ENCODE data around the gene ASIC2.

GRCh38 chr17:33085256-33085655 is 207.8 kb downstream of the ASIC2 start:
- TF ChIP-seq, protein P1, sequence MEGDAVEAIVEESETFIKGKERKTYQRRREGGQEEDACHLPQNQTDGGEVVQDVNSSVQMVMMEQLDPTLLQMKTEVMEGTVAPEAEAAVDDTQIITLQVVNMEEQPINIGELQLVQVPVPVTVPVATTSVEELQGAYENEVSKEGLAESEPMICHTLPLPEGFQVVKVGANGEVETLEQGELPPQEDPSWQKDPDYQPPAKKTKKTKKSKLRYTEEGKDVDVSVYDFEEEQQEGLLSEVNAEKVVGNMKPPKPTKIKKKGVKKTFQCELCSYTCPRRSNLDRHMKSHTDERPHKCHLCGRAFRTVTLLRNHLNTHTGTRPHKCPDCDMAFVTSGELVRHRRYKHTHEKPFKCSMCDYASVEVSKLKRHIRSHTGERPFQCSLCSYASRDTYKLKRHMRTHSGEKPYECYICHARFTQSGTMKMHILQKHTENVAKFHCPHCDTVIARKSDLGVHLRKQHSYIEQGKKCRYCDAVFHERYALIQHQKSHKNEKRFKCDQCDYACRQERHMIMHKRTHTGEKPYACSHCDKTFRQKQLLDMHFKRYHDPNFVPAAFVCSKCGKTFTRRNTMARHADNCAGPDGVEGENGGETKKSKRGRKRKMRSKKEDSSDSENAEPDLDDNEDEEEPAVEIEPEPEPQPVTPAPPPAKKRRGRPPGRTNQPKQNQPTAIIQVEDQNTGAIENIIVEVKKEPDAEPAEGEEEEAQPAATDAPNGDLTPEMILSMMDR (IDR thresholded peaks at IDR 0.05) = no peak
- TF ChIP-seq POLR2AphosphoS5 (IDR thresholded peaks at IDR 0.05) = no peak
